ENCODE measurements around the gene MEAK7.

MEAK7 gene, protein sequence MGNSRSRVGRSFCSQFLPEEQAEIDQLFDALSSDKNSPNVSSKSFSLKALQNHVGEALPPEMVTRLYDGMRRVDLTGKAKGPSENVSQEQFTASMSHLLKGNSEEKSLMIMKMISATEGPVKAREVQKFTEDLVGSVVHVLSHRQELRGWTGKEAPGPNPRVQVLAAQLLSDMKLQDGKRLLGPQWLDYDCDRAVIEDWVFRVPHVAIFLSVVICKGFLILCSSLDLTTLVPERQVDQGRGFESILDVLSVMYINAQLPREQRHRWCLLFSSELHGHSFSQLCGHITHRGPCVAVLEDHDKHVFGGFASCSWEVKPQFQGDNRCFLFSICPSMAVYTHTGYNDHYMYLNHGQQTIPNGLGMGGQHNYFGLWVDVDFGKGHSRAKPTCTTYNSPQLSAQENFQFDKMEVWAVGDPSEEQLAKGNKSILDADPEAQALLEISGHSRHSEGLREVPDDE

GRCh38 chr16:84504420-84505248 is at the start of gene MEAK7:
TSS of gene MEAK7 (minus strand) at chr16:84504659. CDS start at chr16:84498086, 6,573 bp downstream.
- in situ Hi-C loops (cut with MboI; ENCODE audit: low sequenced_read_pairs), result loop anchor here (25.0 kb wide), 1 partner anchor 233 kb away; no protein-coding TSS in a partner anchor

- in situ Hi-C loops (cut with MboI; ENCODE audit: low sequenced_read_pairs), result no loop called here
These were observed 49.5 kb upstream of the MEAK7 start for GRCh38 chr16:84553873-84554399.

DNA sequence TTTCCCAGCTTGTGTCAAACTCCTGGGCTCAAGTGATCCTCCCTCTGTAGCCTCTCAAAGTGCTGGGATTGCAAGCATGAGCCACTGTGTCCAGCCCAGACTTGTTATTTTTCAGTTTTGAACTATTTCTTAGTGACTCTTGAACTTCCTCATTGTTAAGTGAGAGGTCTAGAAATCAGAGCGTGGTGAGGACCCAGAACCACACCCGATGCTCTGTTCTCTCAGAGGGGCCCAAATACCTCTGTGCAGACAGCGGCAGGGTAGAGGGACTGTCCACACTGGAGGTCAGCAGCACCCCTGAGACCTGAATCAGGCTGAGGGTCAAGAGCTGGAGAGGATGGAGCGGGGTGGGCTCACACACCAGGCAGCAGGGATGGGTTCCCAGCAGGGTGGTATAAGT is 47.7 kb upstream of the MEAK7 start:
- in situ Hi-C loops (cut with MboI; ENCODE audit: low sequenced_read_pairs), result no loop called here

DNA sequence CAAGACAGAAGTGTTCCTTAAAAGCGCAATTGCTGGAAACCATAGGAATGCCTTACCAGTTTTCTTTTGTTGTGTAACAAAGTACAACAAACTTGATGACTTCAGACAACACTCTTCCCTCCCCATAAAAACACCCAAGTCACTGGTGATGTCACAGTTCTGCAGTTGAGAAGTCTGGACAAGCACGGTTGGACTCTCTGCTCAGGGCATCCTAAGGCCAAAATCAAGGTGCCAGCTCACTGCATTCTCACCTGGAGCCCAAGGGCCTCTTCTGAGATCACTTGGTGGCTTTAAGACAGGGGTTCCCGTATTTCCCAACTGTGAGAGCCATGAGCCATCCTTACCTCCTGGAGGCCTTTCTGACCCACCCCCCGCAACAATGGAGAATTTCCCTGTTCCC is 45.6 kb upstream of the MEAK7 start:
- in situ Hi-C loops (cut with MboI; ENCODE audit: low sequenced_read_pairs), result no loop called here

GRCh38 chr16:84548971-84549844 is 44.7 kb upstream of the MEAK7 start:
- in situ Hi-C loops (cut with MboI; ENCODE audit: low sequenced_read_pairs), result loop anchor here (25.0 kb wide), 1 partner anchor 413 kb away; no protein-coding TSS in a partner anchor

DNA sequence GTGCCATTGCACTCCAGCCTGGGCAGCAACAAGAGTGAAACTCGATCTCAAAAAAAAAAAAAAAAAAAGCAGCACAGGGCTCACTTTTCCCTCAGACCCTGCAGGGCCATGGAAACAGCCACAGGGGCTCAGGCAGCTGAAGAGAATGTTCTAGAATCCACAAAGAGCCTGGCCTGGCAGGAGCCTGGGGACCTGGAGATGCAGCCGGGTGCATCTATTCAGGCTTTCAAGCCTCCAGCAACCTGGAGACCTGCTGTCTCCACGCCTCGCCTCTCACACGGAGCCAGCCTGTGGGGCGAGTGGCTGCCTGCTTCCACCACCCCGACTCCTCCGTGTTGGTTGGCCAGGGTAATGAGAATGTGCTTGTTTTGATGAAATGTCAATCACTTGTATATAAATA is 44.0 kb upstream of the MEAK7 start:
- in situ Hi-C loops (cut with MboI; ENCODE audit: low sequenced_read_pairs), result loop anchor here (25.0 kb wide), 1 partner anchor 414 kb away; no protein-coding TSS in a partner anchor

GRCh38 chr16:84547546-84548061 is 43.1 kb upstream of the MEAK7 start:
- in situ Hi-C loops (cut with MboI; ENCODE audit: low sequenced_read_pairs), result loop anchor here (25.0 kb wide), 1 partner anchor 415 kb away; no protein-coding TSS in a partner anchor

DNA sequence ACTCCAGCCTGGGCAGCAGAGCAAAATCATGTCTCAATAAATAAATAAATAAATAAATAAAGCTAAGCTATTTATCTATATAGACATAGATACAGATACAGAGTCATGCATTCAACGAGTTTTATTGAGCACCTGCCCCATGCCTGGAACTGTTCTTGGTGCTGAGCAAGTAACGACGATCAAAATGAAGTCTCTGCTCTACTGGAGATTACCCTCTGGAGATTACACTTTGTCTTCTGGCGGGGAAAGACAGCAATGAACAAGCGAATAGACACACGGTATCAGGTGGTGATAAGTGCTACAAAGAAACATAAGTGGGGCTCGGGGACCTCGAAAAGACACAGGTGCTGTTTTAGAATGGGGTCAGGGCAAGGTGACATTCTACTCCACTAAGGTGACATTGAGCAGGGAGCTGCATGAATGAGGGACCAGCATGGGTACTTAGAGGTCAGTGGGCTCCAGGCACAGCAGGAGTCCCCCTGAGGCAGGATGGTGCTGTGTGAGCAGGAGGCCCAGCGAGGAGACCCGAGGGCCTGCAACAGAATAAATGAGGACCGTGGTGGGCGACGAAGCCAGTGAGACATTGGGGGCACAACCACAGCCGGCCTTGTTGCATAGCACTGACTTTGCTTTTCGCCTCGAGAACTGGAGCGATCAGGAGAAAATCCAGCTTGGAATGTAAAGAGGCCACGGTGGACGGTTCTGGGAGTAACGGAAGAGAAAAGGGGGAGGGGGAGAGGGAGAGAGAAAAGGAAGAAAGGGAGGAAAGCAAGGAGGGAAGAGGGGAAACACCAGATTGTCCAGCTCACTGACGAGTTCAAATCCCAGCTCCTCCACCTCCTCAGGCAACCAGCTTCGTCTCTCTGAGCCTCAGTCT is 42.4 kb upstream of the MEAK7 start:
- in situ Hi-C loops (cut with MboI; ENCODE audit: low sequenced_read_pairs), result loop anchor here (25.0 kb wide), 1 partner anchor 415 kb away; no protein-coding TSS in a partner anchor

DNA sequence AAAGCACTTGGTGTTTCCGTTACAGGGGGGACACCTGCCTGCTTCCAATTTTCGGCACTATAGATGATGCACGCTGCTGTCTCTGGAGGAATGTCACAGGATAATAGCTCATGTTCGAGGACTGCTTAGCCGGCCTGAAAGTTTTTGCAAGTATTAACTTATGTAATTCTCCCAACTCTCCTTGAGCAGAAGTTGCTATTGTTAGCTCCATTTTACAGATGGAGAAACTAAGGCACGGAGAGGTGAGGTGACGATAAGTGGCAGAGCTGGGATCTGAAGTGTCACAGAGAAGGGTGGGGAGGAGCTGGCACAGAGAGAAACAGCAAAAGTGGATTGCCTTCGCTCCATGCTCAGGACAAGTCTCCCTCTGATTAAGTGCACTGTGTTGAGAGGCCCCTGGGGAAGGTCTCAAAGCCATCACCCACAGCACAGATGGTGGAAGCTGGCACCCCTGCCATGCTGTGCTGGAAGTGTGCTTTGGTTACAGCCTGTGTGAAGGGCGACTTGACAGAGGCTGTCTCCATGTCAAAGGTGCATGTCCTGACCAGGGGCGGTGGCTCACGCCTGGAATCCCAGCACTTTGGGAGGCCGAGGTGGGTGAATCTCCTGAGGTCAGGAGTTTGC is 40.8 kb upstream of the MEAK7 start:
- in situ Hi-C loops (cut with MboI; ENCODE audit: low sequenced_read_pairs), result loop anchor here (25.0 kb wide), 1 partner anchor 417 kb away; no protein-coding TSS in a partner anchor

DNA sequence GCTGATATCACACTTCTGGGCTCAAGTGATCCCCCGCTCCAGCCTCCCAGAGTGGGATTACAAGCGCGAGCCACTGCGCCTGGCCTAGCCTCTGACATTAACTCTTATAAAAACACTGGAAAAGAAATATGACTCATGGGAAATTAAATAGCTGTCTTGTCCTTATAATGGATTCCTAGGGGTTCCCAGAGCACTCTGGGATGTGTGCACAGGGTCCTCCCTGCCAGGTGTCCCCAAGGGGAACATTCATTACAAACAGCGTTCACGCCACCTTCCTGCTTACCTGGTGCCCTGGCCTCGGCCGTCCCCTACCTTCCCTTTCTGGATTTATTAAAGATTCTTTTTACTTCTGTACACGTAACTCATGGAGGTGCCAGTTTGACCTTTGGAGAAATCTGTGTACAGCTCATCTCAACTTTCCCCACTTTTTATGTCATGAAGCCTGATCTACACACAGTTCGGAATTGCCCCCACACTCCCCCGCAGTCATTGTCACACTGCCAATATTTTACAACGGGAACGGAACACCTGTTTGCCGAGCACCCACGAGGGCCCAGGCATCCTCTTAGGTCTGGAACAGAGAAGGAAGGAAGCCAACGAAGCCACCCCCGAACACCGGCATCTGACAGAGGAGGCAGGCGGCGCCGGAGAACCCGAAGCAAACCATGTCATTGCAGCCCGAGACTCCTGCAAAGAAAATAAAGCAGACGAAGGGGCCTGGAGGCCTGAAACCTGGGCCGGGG is 39.7 kb upstream of the MEAK7 start:
- in situ Hi-C loops (cut with MboI; ENCODE audit: low sequenced_read_pairs), result loop anchor here (25.0 kb wide), 1 partner anchor 418 kb away; no protein-coding TSS in a partner anchor

GRCh38 chr16:84543253-84543652 is 38.8 kb upstream of the MEAK7 start:
- in situ Hi-C loops (cut with MboI; ENCODE audit: low sequenced_read_pairs), result loop anchor here (25.0 kb wide), 1 partner anchor 419 kb away; no protein-coding TSS in a partner anchor

- in situ Hi-C loops (cut with MboI; ENCODE audit: low sequenced_read_pairs), result loop anchor here (25.0 kb wide), 1 partner anchor 420 kb away; no protein-coding TSS in a partner anchor
These were observed 37.7 kb upstream of the MEAK7 start for GRCh38 chr16:84541999-84542817.

DNA sequence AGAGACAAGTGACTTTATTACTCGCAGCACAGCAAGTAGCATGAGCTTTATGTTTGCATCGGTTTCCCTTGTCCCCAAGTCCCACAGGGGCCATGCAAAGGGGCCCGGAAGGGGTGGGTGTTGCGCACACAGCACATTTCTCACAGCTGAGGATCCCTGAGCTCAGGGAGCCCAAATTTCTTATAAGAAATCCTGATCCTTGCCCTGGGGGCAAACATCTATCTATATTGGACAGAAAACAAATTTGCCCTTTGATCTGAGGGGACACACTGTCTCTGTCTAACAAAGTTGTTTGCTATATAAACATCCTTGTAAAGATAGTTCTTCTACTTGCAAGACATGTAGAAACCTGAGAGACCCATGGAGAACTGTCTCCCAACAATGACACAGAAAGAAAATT is 35.7 kb upstream of the MEAK7 start:
- in situ Hi-C loops (cut with MboI; ENCODE audit: low sequenced_read_pairs), result loop anchor here (25.0 kb wide), 1 partner anchor 422 kb away; no protein-coding TSS in a partner anchor

- in situ Hi-C loops (cut with MboI; ENCODE audit: low sequenced_read_pairs), result loop anchor here (25.0 kb wide), 1 partner anchor 424 kb away; no protein-coding TSS in a partner anchor
These were observed 33.9 kb upstream of the MEAK7 start for GRCh38 chr16:84538222-84538840.

DNA sequence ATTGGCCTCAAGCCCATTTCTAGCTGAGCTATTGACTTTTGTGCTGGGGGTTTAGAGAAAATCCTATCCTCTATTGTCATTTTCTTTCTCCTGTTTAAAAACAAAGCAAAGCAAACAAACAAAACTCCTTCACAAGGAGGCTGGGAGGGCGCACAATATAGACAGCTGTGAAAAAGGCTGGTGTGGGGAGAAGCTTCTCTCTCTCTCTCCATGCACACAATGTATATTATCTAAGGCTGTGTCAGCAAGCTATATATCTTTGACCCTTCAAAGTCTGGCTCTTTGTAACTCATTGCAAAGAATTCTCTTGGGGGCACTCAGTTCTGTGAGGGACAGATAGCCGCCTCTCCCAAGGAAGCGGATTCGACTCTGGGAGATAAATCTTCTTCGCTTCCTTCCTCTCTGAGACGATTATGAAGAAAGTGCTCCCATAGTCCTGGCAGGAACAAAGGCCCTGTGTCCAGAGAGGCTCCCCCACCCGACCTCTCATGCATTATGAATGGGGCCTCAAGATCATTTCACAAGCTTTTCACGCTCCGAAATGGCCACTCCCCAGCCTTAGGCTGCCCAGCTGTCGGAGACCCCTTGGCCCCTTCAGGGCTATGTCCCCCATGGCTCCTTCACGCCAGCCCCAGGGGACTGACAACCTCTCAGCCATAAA is 33.2 kb upstream of the MEAK7 start:
- in situ Hi-C loops (cut with MboI; ENCODE audit: low sequenced_read_pairs), result loop anchor here (25.0 kb wide), 1 partner anchor 425 kb away; no protein-coding TSS in a partner anchor
